Trophoblast cell (in vitro differentiated cells and primary cell): ENCODE data around the gene PLXND1.

Experiments
- DNase-seq, 2 donors: peaks; one replicate each; pipeline ENCODE4 v3.0.0-alpha.2; 2016
- H2AFZ ChIP-seq: 2 replicates; pipeline ENCODE4 v1.6.1; 2013; ENCODE audit warnings: low read length, moderate library complexity, mild to moderate bottlenecking; ENCODE audit not compliant: insufficient read depth, poor library complexity
- H2AK5ac ChIP-seq: 2 replicates; pipeline ENCODE4 v1.6.1; 2013; ENCODE audit warnings: mild to moderate bottlenecking, low read length
- H2BK120ac ChIP-seq: 2 replicates; pipeline ENCODE4 v1.6.1; 2013; ENCODE audit warnings: low read length, mild to moderate bottlenecking, moderate library complexity; ENCODE audit not compliant: insufficient read depth, poor library complexity
- H2BK12ac ChIP-seq: 2 replicates; pipeline ENCODE4 v1.6.1; 2013; ENCODE audit warnings: mild to moderate bottlenecking, low read length, moderate library complexity
- H2BK5ac ChIP-seq: 2 replicates; pipeline ENCODE4 v1.6.1; 2013; ENCODE audit warnings: low read length, low read depth, moderate library complexity, mild to moderate bottlenecking; ENCODE audit not compliant: poor library complexity
- H3K14ac ChIP-seq: 2 replicates; pipeline ENCODE4 v1.6.1; 2013; ENCODE audit warnings: mild to moderate bottlenecking, low read length
- H3K18ac ChIP-seq: 2 replicates; pipeline ENCODE4 v1.6.1; 2013; ENCODE audit warnings: mild to moderate bottlenecking, low read length
- H3K23ac ChIP-seq: 2 replicates; pipeline ENCODE4 v1.6.1; 2013; ENCODE audit warnings: low read length
- H3K27ac ChIP-seq: 2 replicates; pipeline ENCODE4 v1.5.1; 2013; ENCODE audit warnings: low read depth, mild to moderate bottlenecking, inconsistent platforms, low read length, moderate library complexity
- H3K27me3 ChIP-seq: 2 replicates; pipeline ENCODE4 v1.6.1; 2013; ENCODE audit warnings: inconsistent platforms, mild to moderate bottlenecking, low read length, moderate library complexity; ENCODE audit not compliant: insufficient read depth
- H3K36me3 ChIP-seq, 2 experiments: 1 replicate in 1 of 2; 2 replicates in 1 of 2; pipeline ENCODE4 v1.6.1; 2013; ENCODE audit warnings: low read length in 2 of 2, mild to moderate bottlenecking in 2 of 2, moderate library complexity in 1 of 2; ENCODE audit not compliant: insufficient read depth in 2 of 2, control insufficient read depth in 1 of 2
- H3K4ac ChIP-seq: 2 replicates; pipeline ENCODE4 v1.6.1; 2013; ENCODE audit warnings: low read depth, mild to moderate bottlenecking, low read length, moderate library complexity
- H3K4me1 ChIP-seq, 2 experiments: 1 replicate in 1 of 2; 2 replicates in 1 of 2; pipeline ENCODE4 v1.6.1; 2013; ENCODE audit warnings: low read length in 2 of 2, mild to moderate bottlenecking in 2 of 2, moderate library complexity in 1 of 2; ENCODE audit not compliant: insufficient read depth in 2 of 2, control insufficient read depth in 1 of 2
- H3K4me2 ChIP-seq: 2 replicates; pipeline ENCODE4 v1.6.1; 2013; ENCODE audit warnings: inconsistent platforms, mild to moderate bottlenecking, low read length, moderate library complexity
- H3K4me3 ChIP-seq: 2 replicates; pipeline ENCODE4 v1.5.1; 2013; ENCODE audit warnings: mild to moderate bottlenecking, low read depth, low read length, inconsistent platforms
- H3K79me1 ChIP-seq: one replicate; pipeline ENCODE4 v1.6.1; 2013; ENCODE audit warnings: low read length
- H3K79me2 ChIP-seq: 2 replicates; pipeline ENCODE4 v1.6.1; 2013; ENCODE audit warnings: low read length, mild to moderate bottlenecking; ENCODE audit not compliant: control insufficient read depth, insufficient read depth, poor library complexity
- H3K9ac ChIP-seq: 2 replicates; pipeline ENCODE4 v1.6.1; 2013; ENCODE audit warnings: mild to moderate bottlenecking, low read length
- H3K9me3 ChIP-seq: 2 replicates; pipeline ENCODE4 v1.6.1; 2013; ENCODE audit warnings: low read depth, mild to moderate bottlenecking, control low read depth, inconsistent platforms, low read length; ENCODE audit not compliant: insufficient read depth
- H4K12ac ChIP-seq: 2 replicates; pipeline ENCODE4 v1.6.1; 2013; ENCODE audit warnings: low read depth, mild to moderate bottlenecking, low read length, moderate library complexity
- H4K8ac ChIP-seq: 2 replicates; pipeline ENCODE4 v1.6.1; 2013; ENCODE audit warnings: low read depth, mild to moderate bottlenecking, low read length, moderate library complexity
- H4K91ac ChIP-seq: one replicate; pipeline ENCODE4 v1.6.1; 2013; ENCODE audit warnings: low read depth, mild to moderate bottlenecking, low read length, moderate library complexity
- WGBS: extraction: QIAGEN DNeasy Blood & Tissue Kit; methylation state at CpG from one replicate; pipeline ENCODE4 v1.1.7; 2013; ENCODE audit warnings: missing lambda C conversion rate; ENCODE audit not compliant: insufficient read length, insufficient coverage; ENCODE audit errors: extremely low coverage; 5-methylcytosine and 5-hydroxymethylcytosine counted together

PLXND1 gene

GRCh38 chr3:129531699-129532098 is 74.8 kb downstream of the PLXND1 start:
- Histone ChIP-seq H3K4me2 (no peak overlapping the region), H3K4me1 (peaks cover 20 to 28% of the 10 kb centered on the region in 2 experiments), H3K14ac (no peak overlapping the region), H3K4ac (no peak overlapping the region), H2AFZ (no peak overlapping the region), H3K9me3 (peaks cover 3% of the 10 kb centered on the region), H3K23ac (no peak overlapping the region), H4K91ac (no peak overlapping the region), H3K79me1 (peaks cover 15% of the 10 kb centered on the region), H2BK12ac (no peak overlapping the region), H4K8ac (no peak overlapping the region), H2BK5ac (no peak overlapping the region), H3K27ac (no peak overlapping the region), H4K12ac (no peak overlapping the region), H3K79me2 (no peaks in the 10 kb centered on the region), H2BK120ac (no peak overlapping the region), H2AK5ac (no peak overlapping the region), H3K18ac (no peak overlapping the region), H3K4me3 (no peak overlapping the region), H3K9ac (no peak overlapping the region), H3K27me3 (no peaks in the 10 kb centered on the region), H3K36me3 (no peaks in the 10 kb centered on the region)
- DNase-seq = no peak
- no CpG with 5 or more reads among the region's 11 CpGs for WGBS

GRCh38 chr3:129530821-129531220 is 75.7 kb downstream of the PLXND1 start:
- no peaks in the 10 kb centered on the region for H3K27me3 ChIP-seq
- no peak overlapping the region for H3K4ac ChIP-seq
- H3K9ac ChIP-seq = peak overlapping the region; percentile 38
- no peaks in the 10 kb centered on the region for H3K79me2 ChIP-seq
- H3K9me3 ChIP-seq = peaks cover 3% of the 10 kb centered on the region
- no peak overlapping the region for H2BK120ac ChIP-seq
- no peak for DNase-seq
- no CpG with 5 or more reads among the region's 13 CpGs for WGBS
- H2BK5ac ChIP-seq = no peak overlapping the region
- H2AK5ac ChIP-seq = peak overlapping the region; percentile 31
- H3K36me3 ChIP-seq = no peaks in the 10 kb centered on the region
- H3K4me2 ChIP-seq = no peak overlapping the region
- peaks cover 15% of the 10 kb centered on the region for H3K79me1 ChIP-seq
- peak overlapping the region; percentile 44 for H2BK12ac ChIP-seq
- H3K4me3 ChIP-seq = no peak overlapping the region
- peak overlapping the region; percentile 13 for H3K14ac ChIP-seq
- no peak overlapping the region for H3K27ac ChIP-seq
- no peak overlapping the region for H3K18ac ChIP-seq
- H2AFZ ChIP-seq = no peak overlapping the region
- no peak overlapping the region for H3K23ac ChIP-seq
- peaks cover 20 to 25% of the 10 kb centered on the region in 2 experiments for H3K4me1 ChIP-seq
- no peak overlapping the region for H4K8ac ChIP-seq
- no peak overlapping the region for H4K12ac ChIP-seq
- peak overlapping the region; percentile 21 for H4K91ac ChIP-seq

GRCh38 chr3:129530251-129530791 is 76.2 kb downstream of the PLXND1 start:
- Histone ChIP-seq H3K79me2 (no peaks in the 10 kb centered on the region), H4K12ac (no peak overlapping the region), H3K27ac (no peak overlapping the region), H3K36me3 (no peaks in the 10 kb centered on the region), H3K9me3 (peaks cover 3% of the 10 kb centered on the region), H3K4me1 (peaks cover 20 to 25% of the 10 kb centered on the region in 2 experiments), H3K9ac (peak overlapping the region; percentile 38), H3K27me3 (no peaks in the 10 kb centered on the region), H3K18ac (no peak overlapping the region), H2BK12ac (peak overlapping the region; percentile 44), H3K4me2 (no peak overlapping the region), H3K79me1 (peaks cover 14% of the 10 kb centered on the region), H4K8ac (no peak overlapping the region), H4K91ac (peak overlapping the region; percentile 21), H2BK120ac (no peak overlapping the region), H3K4me3 (no peak overlapping the region), H2AFZ (no peak overlapping the region), H2AK5ac (peak overlapping the region; percentile 31), H3K4ac (no peak overlapping the region), H3K14ac (peak overlapping the region; percentile 13), H2BK5ac (no peak overlapping the region), H3K23ac (no peak overlapping the region)
- no CpG with 5 or more reads among the region's 6 CpGs for WGBS
- DNase-seq = no peak

- no peak overlapping the region for H2AK5ac ChIP-seq
- H3K9me3 ChIP-seq = peaks cover 3% of the 10 kb centered on the region
- no peak overlapping the region for H3K9ac ChIP-seq
- H3K27ac ChIP-seq = no peak overlapping the region
- no peak overlapping the region for H4K8ac ChIP-seq
- no peaks in the 10 kb centered on the region for H3K36me3 ChIP-seq
- peak overlapping the region; percentile 42 for H2BK12ac ChIP-seq
- no peak overlapping the region for H3K4ac ChIP-seq
- no peak overlapping the region for H2BK120ac ChIP-seq
- no CpG with 5 or more reads among the region's 12 CpGs for WGBS
- peaks cover 10% of the 10 kb centered on the region for H3K79me1 ChIP-seq
- no peak overlapping the region for H4K12ac ChIP-seq
- no peak overlapping the region for H3K18ac ChIP-seq
- no peak overlapping the region for H2AFZ ChIP-seq
- H2BK5ac ChIP-seq = no peak overlapping the region
- H3K4me3 ChIP-seq = no peak overlapping the region
- no peak overlapping the region for H3K4me2 ChIP-seq
- H3K4me1 ChIP-seq = peaks cover 15 to 19% of the 10 kb centered on the region in 2 experiments
- no peak overlapping the region for H3K14ac ChIP-seq
- no peaks in the 10 kb centered on the region for H3K27me3 ChIP-seq
- peak overlapping the region; percentile 1 for H4K91ac ChIP-seq
- H3K23ac ChIP-seq = no peak overlapping the region
- H3K79me2 ChIP-seq = no peaks in the 10 kb centered on the region
- DNase-seq = no peak
Measured at GRCh38 chr3:129529436-129530210, 76.9 kb downstream of the PLXND1 start.
